ENCODE data around the gene AGTRAP. TPM values are rescaled to one million over a fixed set of nuclear protein-coding genes. Genes with fewer than 3 reads are reported as not detected.

AGTRAP gene
- total RNA-seq = 1 to 10 TPM; 6.5 to 7.8 (median 7.1) TPM

GRCh38 chr1:11735854-11736745 lies at the start of gene AGTRAP:
Gene AGTRAP (plus strand): TSS chr1:11736136. CDS start chr1:11736209, 73 bp downstream.
- Mint-ChIP-seq H3K9me3 (no peaks in the 10 kb centered on the region), H3K4me3 (peak within 1 kb of the TSS; percentile 94), H3K36me3 (ENCODE audit: insufficient read depth) (no peaks in the 10 kb centered on the region), H3K4me1 (ENCODE audit: low read depth) (peaks cover 59% of the 10 kb centered on the region), H3K27me3 (ENCODE audit: low read depth) (no peaks in the 10 kb centered on the region)
- ATAC-seq (peak; percentile 84 to 86), DNase-seq (peak; percentile 80)

GRCh38 chr1:11688506-11688905 lies 47.4 kb upstream of the AGTRAP start:
- Mint-ChIP-seq H3K4me1 (ENCODE audit: low read depth) (peaks cover 22% of the 10 kb centered on the region), H3K27me3 (ENCODE audit: low read depth) (peaks cover 48% of the 10 kb centered on the region), H3K9me3 (no peaks in the 10 kb centered on the region), H3K4me3 (no peak overlapping the region), H3K36me3 (ENCODE audit: insufficient read depth) (no peaks in the 10 kb centered on the region)
- ATAC-seq = no peak
- DNase-seq = no peak

- no peaks in the 10 kb centered on the region for H3K9me3 Mint-ChIP-seq
- DNase-seq (no peak), ATAC-seq (no peak)
- H3K4me3 Mint-ChIP-seq = peak overlapping the region; percentile 34
- H3K36me3 Mint-ChIP-seq (ENCODE audit: insufficient read depth) = no peaks in the 10 kb centered on the region
- H3K4me1 Mint-ChIP-seq (ENCODE audit: low read depth) = peaks cover 25% of the 10 kb centered on the region
- H3K27me3 Mint-ChIP-seq (ENCODE audit: low read depth) = peaks cover 56% of the 10 kb centered on the region
Measured at GRCh38 chr1:11690397-11691301, 45.3 kb upstream of the AGTRAP start.

DNA sequence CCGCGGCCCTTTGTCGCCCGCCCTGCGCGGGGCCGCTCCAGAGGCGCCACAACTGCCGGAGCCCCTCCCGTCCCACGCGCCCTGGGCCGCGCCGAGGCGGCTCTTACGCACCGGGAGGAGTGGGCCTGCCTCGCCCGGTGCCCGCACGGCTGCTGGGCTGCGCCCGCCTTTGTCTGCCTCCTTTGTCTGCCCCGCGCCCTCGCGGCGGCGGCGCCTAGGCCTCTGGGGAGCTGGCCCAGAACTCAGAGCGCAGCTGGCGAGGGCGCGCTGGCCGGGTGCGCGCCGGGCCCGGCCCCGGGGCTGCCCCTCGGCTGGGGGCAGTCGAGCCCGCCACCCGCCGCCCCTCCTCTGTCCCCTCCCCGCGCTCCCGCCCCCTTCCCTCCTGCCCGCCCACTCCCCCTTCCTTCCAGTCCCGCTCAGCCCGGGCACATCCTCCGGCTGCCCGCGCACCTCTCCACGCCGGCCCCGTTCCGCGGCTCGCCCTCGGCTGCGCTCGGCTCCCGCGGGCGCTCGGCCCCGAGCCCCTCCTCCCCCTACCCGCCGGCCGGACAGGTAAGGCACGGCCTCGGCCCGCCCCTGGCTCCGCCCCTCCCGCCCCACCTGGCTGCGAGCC lies 44.5 kb upstream of the AGTRAP start, which contains the start of gene DRAXIN:
DRAXIN (plus strand) TSS at position 409 of the 613 bp plus-strand sequence. CDS start 14,549 bp downstream, outside the sequence.
- peaks cover 25% of the 10 kb centered on the region for H3K4me1 Mint-ChIP-seq (ENCODE audit: low read depth)
- H3K36me3 Mint-ChIP-seq (ENCODE audit: insufficient read depth) = no peaks in the 10 kb centered on the region
- peak within 1 kb of the TSS; percentile 63 for H3K4me3 Mint-ChIP-seq
- peak; percentile 47 to 51 for ATAC-seq
- H3K27me3 Mint-ChIP-seq (ENCODE audit: low read depth) = peaks cover 53% of the 10 kb centered on the region
- no peaks in the 10 kb centered on the region for H3K9me3 Mint-ChIP-seq
- no peak for DNase-seq

GRCh38 chr1:11691928-11692711 lies 43.8 kb upstream of the AGTRAP start:
- Mint-ChIP-seq H3K4me1 (ENCODE audit: low read depth) (peaks cover 25% of the 10 kb centered on the region), H3K4me3 (peak overlapping the region; percentile 63), H3K9me3 (no peaks in the 10 kb centered on the region), H3K27me3 (ENCODE audit: low read depth) (peaks cover 53% of the 10 kb centered on the region), H3K36me3 (ENCODE audit: insufficient read depth) (no peaks in the 10 kb centered on the region)
- ATAC-seq (no peak), DNase-seq (no peak)

DNA sequence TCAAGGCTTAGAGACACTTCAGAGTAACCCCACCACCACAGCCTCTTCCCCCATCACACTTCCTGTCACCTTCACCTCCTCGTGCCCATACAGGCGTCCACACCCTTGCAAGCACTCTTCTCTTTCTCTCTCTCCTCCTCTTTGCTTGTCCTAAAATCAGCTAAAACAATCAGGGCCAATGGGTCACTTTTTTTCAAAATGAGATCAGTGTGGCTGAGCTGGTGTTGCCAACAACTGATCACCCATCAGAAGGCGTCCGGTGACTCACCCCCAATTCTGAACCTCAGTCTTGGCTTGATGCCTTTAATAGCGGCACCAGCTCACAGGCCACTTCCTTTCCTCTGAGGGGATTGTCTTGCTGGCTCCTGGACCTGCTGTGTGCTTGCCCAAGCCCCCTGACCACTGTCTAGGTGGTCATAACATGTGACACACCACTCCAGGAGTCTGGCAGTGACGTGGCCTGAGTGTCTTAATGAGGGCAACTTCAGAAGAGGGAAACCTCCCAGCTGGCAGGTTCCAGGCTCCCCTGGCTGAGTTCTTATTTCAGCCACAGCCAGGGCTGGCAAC lies 42.8 kb upstream of the AGTRAP start:
- peaks cover 25% of the 10 kb centered on the region for H3K4me1 Mint-ChIP-seq (ENCODE audit: low read depth)
- no peaks in the 10 kb centered on the region for H3K36me3 Mint-ChIP-seq (ENCODE audit: insufficient read depth)
- ATAC-seq = peak; percentile 73 to 74
- H3K9me3 Mint-ChIP-seq = no peaks in the 10 kb centered on the region
- peak; percentile 16 for DNase-seq
- H3K27me3 Mint-ChIP-seq (ENCODE audit: low read depth) = peaks cover 43% of the 10 kb centered on the region
- peak overlapping the region; percentile 55 for H3K4me3 Mint-ChIP-seq

DNA sequence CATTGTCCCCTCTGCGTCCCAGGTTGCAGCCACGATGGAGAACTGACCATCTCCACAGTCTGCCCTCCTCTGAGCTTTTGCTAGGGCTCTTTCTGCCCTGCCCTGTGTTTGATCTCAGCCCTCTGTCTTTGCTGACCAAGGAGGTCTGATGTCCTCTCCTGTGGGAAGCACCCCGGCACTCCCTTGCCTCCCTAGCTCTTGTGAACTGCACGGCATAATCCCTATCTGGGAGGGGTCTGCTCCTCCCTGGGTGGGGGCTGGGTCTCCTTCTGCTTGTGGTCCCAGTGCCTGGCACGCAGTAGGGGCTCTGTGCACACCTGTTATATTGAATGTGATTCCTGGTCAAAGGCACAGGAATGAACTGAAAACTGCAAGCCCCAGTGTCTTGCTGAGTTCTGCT lies 42.0 kb upstream of the AGTRAP start:
- Mint-ChIP-seq H3K4me3 (no peak overlapping the region), H3K4me1 (ENCODE audit: low read depth) (peaks cover 25% of the 10 kb centered on the region), H3K9me3 (no peaks in the 10 kb centered on the region), H3K36me3 (ENCODE audit: insufficient read depth) (no peaks in the 10 kb centered on the region), H3K27me3 (ENCODE audit: low read depth) (peaks cover 35% of the 10 kb centered on the region)
- ATAC-seq = no peak
- DNase-seq = no peak

DNA sequence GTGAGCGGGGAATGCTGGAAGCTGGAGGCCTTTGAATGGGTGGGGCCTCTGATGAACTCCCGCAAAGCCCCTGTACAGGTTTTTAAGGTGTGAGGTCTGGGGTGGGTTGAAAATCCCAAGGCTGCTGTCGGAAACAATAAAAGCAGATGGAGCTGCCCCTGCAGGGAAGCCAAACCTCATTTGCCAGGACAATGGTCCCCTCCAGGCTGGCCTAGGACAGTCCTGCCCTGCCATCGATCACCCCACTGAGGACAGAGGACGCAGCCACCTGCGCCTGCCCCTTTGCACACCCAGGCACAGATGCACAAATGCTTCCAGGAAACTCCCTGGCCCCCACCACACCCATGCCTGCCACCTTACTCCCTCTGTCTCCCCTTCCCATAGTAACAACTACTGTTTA lies 40.1 kb upstream of the AGTRAP start:
- DNase-seq (no peak), ATAC-seq (no peak)
- Mint-ChIP-seq H3K9me3 (no peaks in the 10 kb centered on the region), H3K36me3 (ENCODE audit: insufficient read depth) (no peaks in the 10 kb centered on the region), H3K4me1 (ENCODE audit: low read depth) (peaks cover 15% of the 10 kb centered on the region), H3K4me3 (no peak overlapping the region), H3K27me3 (ENCODE audit: low read depth) (peaks cover 19% of the 10 kb centered on the region)

- no peak overlapping the region for H3K4me3 Mint-ChIP-seq
- H3K9me3 Mint-ChIP-seq = no peaks in the 10 kb centered on the region
- no peak for DNase-seq
- ATAC-seq = no peak
- peaks cover 12% of the 10 kb centered on the region for H3K4me1 Mint-ChIP-seq (ENCODE audit: low read depth)
- H3K27me3 Mint-ChIP-seq (ENCODE audit: low read depth) = peaks cover 19% of the 10 kb centered on the region
- no peaks in the 10 kb centered on the region for H3K36me3 Mint-ChIP-seq (ENCODE audit: insufficient read depth)
Measured at GRCh38 chr1:11697188-11697892, 38.6 kb upstream of the AGTRAP start.

GRCh38 chr1:11697893-11698210 lies 38.1 kb upstream of the AGTRAP start:
- no peak for ATAC-seq
- no peaks in the 10 kb centered on the region for H3K9me3 Mint-ChIP-seq
- no peaks in the 10 kb centered on the region for H3K36me3 Mint-ChIP-seq (ENCODE audit: insufficient read depth)
- no peak overlapping the region for H3K4me3 Mint-ChIP-seq
- no peak for DNase-seq
- peaks cover 7% of the 10 kb centered on the region for H3K4me1 Mint-ChIP-seq (ENCODE audit: low read depth)
- peaks cover 16% of the 10 kb centered on the region for H3K27me3 Mint-ChIP-seq (ENCODE audit: low read depth)

GRCh38 chr1:11700601-11701467 lies 35.1 kb upstream of the AGTRAP start:
- Mint-ChIP-seq H3K4me3 (no peak overlapping the region), H3K36me3 (ENCODE audit: insufficient read depth) (no peaks in the 10 kb centered on the region), H3K27me3 (ENCODE audit: low read depth) (peaks cover 12% of the 10 kb centered on the region), H3K9me3 (no peaks in the 10 kb centered on the region), H3K4me1 (ENCODE audit: low read depth) (no peaks in the 10 kb centered on the region)
- DNase-seq (no peak), ATAC-seq (no peak)

- Mint-ChIP-seq H3K27me3 (ENCODE audit: low read depth) (peaks cover 12% of the 10 kb centered on the region), H3K9me3 (no peaks in the 10 kb centered on the region), H3K36me3 (ENCODE audit: insufficient read depth) (no peaks in the 10 kb centered on the region), H3K4me1 (ENCODE audit: low read depth) (no peaks in the 10 kb centered on the region), H3K4me3 (no peak overlapping the region)
- DNase-seq (no peak), ATAC-seq (no peak)
Measured at GRCh38 chr1:11701551-11701961, 34.4 kb upstream of the AGTRAP start.

Measured in activated T-cell treated with anti-CD3 and anti-CD28 coated beads, Interleukin-2, amount 50 U/mL, for 4 hours (primary cell).